HEK293 (cell line): ENCODE measurements around the gene KLK6.

ENCODE experiments used
- EGR2 ChIP-seq: fragments of 450-650 bp; formaldehyde crosslinking; IDR thresholded peaks from 2 replicates; pipeline ENCODE4 v1.5.1; 2016; ENCODE audit warnings: low read depth, missing biosample characterization, missing genetic modification characterization
- FEZF1 ChIP-seq: fragments of 450-650 bp; formaldehyde crosslinking; IDR thresholded peaks from 2 replicates; pipeline ENCODE4 v1.5.1; 2016; ENCODE audit warnings: missing biosample characterization, missing genetic modification characterization
- GLI2 ChIP-seq: fragments of 450-650 bp; formaldehyde crosslinking; IDR thresholded peaks from 2 replicates; pipeline ENCODE4; 2017; ENCODE audit warnings: missing biosample characterization, missing genetic modification characterization, low read depth, borderline replicate concordance
- GLIS1 ChIP-seq: fragments of 450-650 bp; formaldehyde crosslinking; IDR thresholded peaks from 2 replicates; pipeline ENCODE4 v1.5.1; 2016; ENCODE audit warnings: missing biosample characterization, missing genetic modification characterization
- KLF7 ChIP-seq: fragments of 450-650 bp; formaldehyde crosslinking; IDR thresholded peaks from 2 replicates; pipeline ENCODE4 v1.5.1; 2016; ENCODE audit warnings: missing biosample characterization, missing genetic modification characterization, borderline replicate concordance
- KLF8 ChIP-seq: fragments of 450-650 bp; formaldehyde crosslinking; IDR thresholded peaks from 2 replicates; pipeline ENCODE4 v1.5.1; 2016; ENCODE audit warnings: missing biosample characterization, missing genetic modification characterization
- SCRT1 ChIP-seq: fragments of 450-650 bp; formaldehyde crosslinking; IDR thresholded peaks from 2 replicates; pipeline ENCODE4 v1.5.1; 2016; ENCODE audit warnings: missing biosample characterization, missing genetic modification characterization, borderline replicate concordance
- SP7 ChIP-seq: fragments of 450-650 bp; formaldehyde crosslinking; IDR thresholded peaks from 2 replicates; pipeline ENCODE4 v1.5.1; 2016; ENCODE audit warnings: missing biosample characterization, missing genetic modification characterization
- ZBTB20 ChIP-seq: fragments of 450-650 bp; formaldehyde crosslinking; IDR thresholded peaks from 2 replicates; pipeline ENCODE4 v1.5.1; 2016; ENCODE audit warnings: missing biosample characterization, missing genetic modification characterization
- ZBTB8A ChIP-seq: fragments of 450-650 bp; formaldehyde crosslinking; IDR thresholded peaks from 2 replicates; pipeline ENCODE4 v1.5.1; 2016; ENCODE audit warnings: missing biosample characterization, missing genetic modification characterization
- ZEB2 ChIP-seq: fragments of 450-650 bp; formaldehyde crosslinking; IDR thresholded peaks from 2 replicates; pipeline ENCODE4 v1.5.1; 2016; ENCODE audit warnings: missing biosample characterization, missing genetic modification characterization
- ZFP41 ChIP-seq: fragments of 450-650 bp; formaldehyde crosslinking; IDR thresholded peaks from 2 replicates; pipeline ENCODE4 v1.5.1; 2016; ENCODE audit warnings: missing biosample characterization, missing genetic modification characterization, borderline replicate concordance
- ZFP69B ChIP-seq: fragments of 450-650 bp; formaldehyde crosslinking; IDR thresholded peaks from 2 replicates; pipeline ENCODE4 v1.5.1; 2016; ENCODE audit warnings: missing biosample characterization, missing genetic modification characterization
- ZNF132 ChIP-seq: fragments of 450-650 bp; formaldehyde crosslinking; IDR thresholded peaks from 2 replicates; pipeline ENCODE4 v1.5.1; 2017; ENCODE audit warnings: missing biosample characterization, missing genetic modification characterization, borderline replicate concordance
- ZNF211 ChIP-seq: fragments of 450-650 bp; formaldehyde crosslinking; IDR thresholded peaks from 2 replicates; pipeline ENCODE4 v1.5.1; 2016; ENCODE audit warnings: low read depth, missing biosample characterization, missing genetic modification characterization
- ZNF239 ChIP-seq: fragments of 450-650 bp; formaldehyde crosslinking; IDR thresholded peaks from 2 replicates; pipeline ENCODE4 v1.5.1; 2016; ENCODE audit warnings: missing biosample characterization, missing genetic modification characterization
- ZNF266 ChIP-seq: fragments of 450-650 bp; formaldehyde crosslinking; IDR thresholded peaks from 2 replicates; pipeline ENCODE4 v1.5.1; 2016; ENCODE audit warnings: missing biosample characterization, missing genetic modification characterization, low read depth
- ZNF302 ChIP-seq: fragments of 450-650 bp; formaldehyde crosslinking; IDR thresholded peaks from 2 replicates; pipeline ENCODE4 v1.5.1; 2016; ENCODE audit warnings: missing biosample characterization, missing genetic modification characterization, low read depth
- ZNF350 ChIP-seq: fragments of 450-650 bp; formaldehyde crosslinking; IDR thresholded peaks from 2 replicates; pipeline ENCODE4 v1.5.0; 2017; ENCODE audit warnings: missing biosample characterization, mild to moderate bottlenecking, missing genetic modification characterization
- ZNF354C ChIP-seq: fragments of 450-650 bp; formaldehyde crosslinking; IDR thresholded peaks from 2 replicates; pipeline ENCODE4 v1.5.1; 2016; ENCODE audit warnings: missing biosample characterization, missing genetic modification characterization, low read depth, borderline replicate concordance
- ZNF433 ChIP-seq: fragments of 450-650 bp; formaldehyde crosslinking; IDR thresholded peaks from 2 replicates; pipeline ENCODE4 v1.5.1; 2016; ENCODE audit warnings: missing biosample characterization, missing genetic modification characterization, low read depth
- ZNF521 ChIP-seq: fragments of 450-650 bp; formaldehyde crosslinking; IDR thresholded peaks from 2 replicates; pipeline ENCODE4 v1.5.1; 2017; ENCODE audit warnings: missing biosample characterization, mild to moderate bottlenecking, missing genetic modification characterization
- ZNF707 ChIP-seq: fragments of 450-650 bp; formaldehyde crosslinking; IDR thresholded peaks from 2 replicates; pipeline ENCODE4 v1.5.1; 2016; ENCODE audit warnings: missing biosample characterization, missing genetic modification characterization
- ZNF777 ChIP-seq: fragments of 450-650 bp; formaldehyde crosslinking; IDR thresholded peaks from 2 replicates; pipeline ENCODE4 v1.5.1; 2017; ENCODE audit warnings: missing biosample characterization, missing genetic modification characterization, borderline replicate concordance
- ZNF791 ChIP-seq: fragments of 450-650 bp; formaldehyde crosslinking; IDR thresholded peaks from 2 replicates; pipeline ENCODE4 v1.5.1; 2016; ENCODE audit warnings: missing biosample characterization, missing genetic modification characterization
- ZSCAN23 ChIP-seq: fragments of 450-650 bp; formaldehyde crosslinking; IDR thresholded peaks from 2 replicates; pipeline ENCODE4 v1.5.1; 2016; ENCODE audit warnings: missing biosample characterization, missing genetic modification characterization
- TF ChIP-seq, protein P1 (sequence below): fragments of 450-650 bp; formaldehyde crosslinking; IDR thresholded peaks from 2 replicates; pipeline ENCODE4 v1.5.1; 2017; ENCODE audit warnings: missing biosample characterization, missing genetic modification characterization
- TF ChIP-seq, protein P2 (sequence below): fragments of 450-650 bp; formaldehyde crosslinking; IDR thresholded peaks from 2 replicates; pipeline ENCODE4 v1.5.1; 2016; ENCODE audit warnings: missing biosample characterization, missing genetic modification characterization
- TF ChIP-seq, protein P3 (sequence below): fragments of 450-650 bp; formaldehyde crosslinking; IDR thresholded peaks from 2 replicates; pipeline ENCODE4 v1.5.1; 2016; ENCODE audit warnings: missing biosample characterization, missing genetic modification characterization
- TF ChIP-seq, protein P4 (sequence below): fragments of 450-650 bp; IDR thresholded peaks from 2 replicates; pipeline ENCODE4 v1.5.1; 2018; ENCODE audit warnings: missing biosample characterization, missing genetic modification characterization
- TF ChIP-seq, protein P5 (sequence below): fragments of 450-650 bp; formaldehyde crosslinking; IDR thresholded peaks from 2 replicates; pipeline ENCODE4 v1.5.1; 2016; ENCODE audit warnings: missing biosample characterization, missing genetic modification characterization

KLK6 gene

DNA sequence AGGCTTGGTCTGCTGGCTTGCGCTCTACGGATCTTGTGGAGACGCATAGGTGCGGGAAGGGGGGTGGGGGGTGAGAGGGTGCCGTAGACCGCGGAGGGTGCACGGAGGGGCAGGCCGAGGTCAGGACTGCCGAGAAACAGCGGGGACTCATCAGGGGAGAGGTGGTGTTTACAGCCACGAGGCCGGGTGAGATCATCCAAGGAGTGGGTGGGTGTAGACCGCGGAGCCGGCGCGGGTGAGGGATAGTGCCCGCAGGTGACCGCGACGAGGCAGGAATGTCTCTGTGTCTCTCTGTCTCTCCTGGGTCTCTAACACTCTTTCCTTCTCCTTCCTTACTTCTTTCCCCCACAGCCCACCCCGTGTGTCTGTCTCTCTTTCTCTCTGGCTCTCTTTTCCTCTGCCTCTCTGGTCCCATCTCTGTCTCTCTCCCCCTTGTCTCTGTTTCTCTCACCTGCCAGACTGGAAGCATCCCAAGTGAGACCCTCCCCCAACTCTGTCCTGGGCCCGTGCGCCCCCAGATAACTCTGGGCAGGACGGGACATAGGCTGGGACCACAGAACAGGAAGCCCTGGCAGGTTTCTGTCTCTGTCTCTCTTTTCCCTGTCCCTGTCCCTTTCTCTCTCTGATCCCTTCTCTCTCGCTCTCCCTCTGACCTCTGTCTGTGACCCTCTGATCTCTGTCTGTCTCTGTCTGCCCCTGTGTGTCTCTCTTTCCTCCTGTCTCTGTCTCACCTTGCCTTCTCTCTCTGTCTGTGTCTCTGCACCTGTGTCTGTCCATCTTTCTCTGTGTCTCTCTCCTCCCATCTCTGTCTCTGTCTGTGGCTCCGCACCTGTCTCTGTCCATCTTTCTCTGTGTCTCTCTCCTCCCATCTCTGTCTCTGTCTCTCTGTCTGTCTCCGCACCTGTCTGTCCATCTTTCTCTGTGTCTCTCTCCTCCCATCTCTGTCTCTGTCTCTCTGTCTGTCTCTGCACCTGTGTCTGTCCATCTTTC is 56.4 kb downstream of the KLK6 start (continued):
- no peak for TF ChIP-seq ZBTB20 (tag by site-specific recombination)
- no peak for TF ChIP-seq SCRT1
- TF ChIP-seq KLF8 (tag by site-specific recombination), result no peak; the same call in none of the 2 replicates
- TF ChIP-seq GLIS1 (tag by site-specific recombination), result peak; percentile 83
- TF ChIP-seq, protein P1, sequence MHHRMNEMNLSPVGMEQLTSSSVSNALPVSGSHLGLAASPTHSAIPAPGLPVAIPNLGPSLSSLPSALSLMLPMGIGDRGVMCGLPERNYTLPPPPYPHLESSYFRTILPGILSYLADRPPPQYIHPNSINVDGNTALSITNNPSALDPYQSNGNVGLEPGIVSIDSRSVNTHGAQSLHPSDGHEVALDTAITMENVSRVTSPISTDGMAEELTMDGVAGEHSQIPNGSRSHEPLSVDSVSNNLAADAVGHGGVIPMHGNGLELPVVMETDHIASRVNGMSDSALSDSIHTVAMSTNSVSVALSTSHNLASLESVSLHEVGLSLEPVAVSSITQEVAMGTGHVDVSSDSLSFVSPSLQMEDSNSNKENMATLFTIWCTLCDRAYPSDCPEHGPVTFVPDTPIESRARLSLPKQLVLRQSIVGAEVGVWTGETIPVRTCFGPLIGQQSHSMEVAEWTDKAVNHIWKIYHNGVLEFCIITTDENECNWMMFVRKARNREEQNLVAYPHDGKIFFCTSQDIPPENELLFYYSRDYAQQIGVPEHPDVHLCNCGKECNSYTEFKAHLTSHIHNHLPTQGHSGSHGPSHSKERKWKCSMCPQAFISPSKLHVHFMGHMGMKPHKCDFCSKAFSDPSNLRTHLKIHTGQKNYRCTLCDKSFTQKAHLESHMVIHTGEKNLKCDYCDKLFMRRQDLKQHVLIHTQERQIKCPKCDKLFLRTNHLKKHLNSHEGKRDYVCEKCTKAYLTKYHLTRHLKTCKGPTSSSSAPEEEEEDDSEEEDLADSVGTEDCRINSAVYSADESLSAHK, result no peak
- TF ChIP-seq, protein P2, sequence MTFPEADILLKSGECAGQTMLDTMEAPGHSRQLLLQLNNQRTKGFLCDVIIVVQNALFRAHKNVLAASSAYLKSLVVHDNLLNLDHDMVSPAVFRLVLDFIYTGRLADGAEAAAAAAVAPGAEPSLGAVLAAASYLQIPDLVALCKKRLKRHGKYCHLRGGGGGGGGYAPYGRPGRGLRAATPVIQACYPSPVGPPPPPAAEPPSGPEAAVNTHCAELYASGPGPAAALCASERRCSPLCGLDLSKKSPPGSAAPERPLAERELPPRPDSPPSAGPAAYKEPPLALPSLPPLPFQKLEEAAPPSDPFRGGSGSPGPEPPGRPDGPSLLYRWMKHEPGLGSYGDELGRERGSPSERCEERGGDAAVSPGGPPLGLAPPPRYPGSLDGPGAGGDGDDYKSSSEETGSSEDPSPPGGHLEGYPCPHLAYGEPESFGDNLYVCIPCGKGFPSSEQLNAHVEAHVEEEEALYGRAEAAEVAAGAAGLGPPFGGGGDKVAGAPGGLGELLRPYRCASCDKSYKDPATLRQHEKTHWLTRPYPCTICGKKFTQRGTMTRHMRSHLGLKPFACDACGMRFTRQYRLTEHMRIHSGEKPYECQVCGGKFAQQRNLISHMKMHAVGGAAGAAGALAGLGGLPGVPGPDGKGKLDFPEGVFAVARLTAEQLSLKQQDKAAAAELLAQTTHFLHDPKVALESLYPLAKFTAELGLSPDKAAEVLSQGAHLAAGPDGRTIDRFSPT (tag by site-specific recombination), result peak; percentile 96
- no peak for TF ChIP-seq ZFP41 (tag by site-specific recombination)
- TF ChIP-seq, protein P3, sequence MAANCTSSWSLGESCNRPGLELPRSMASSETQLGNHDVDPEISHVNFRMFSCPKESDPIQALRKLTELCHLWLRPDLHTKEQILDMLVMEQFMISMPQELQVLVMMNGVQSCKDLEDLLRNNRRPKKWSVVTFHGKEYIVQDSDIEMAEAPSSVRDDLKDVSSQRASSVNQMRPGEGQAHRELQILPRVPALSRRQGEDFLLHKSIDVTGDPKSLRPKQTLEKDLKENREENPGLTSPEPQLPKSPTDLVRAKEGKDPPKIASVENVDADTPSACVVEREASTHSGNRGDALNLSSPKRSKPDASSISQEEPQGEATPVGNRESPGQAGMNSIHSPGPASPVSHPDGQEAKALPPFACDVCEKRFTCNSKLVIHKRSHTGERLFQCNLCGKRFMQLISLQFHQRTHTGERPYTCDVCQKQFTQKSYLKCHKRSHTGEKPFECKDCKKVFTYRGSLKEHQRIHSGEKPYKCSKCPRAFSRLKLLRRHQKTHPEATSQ (tag by site-specific recombination), result no peak
- no peak for TF ChIP-seq ZNF302
- peak; percentile 80 for TF ChIP-seq SP7 (tag by site-specific recombination)
- TF ChIP-seq, protein P4, sequence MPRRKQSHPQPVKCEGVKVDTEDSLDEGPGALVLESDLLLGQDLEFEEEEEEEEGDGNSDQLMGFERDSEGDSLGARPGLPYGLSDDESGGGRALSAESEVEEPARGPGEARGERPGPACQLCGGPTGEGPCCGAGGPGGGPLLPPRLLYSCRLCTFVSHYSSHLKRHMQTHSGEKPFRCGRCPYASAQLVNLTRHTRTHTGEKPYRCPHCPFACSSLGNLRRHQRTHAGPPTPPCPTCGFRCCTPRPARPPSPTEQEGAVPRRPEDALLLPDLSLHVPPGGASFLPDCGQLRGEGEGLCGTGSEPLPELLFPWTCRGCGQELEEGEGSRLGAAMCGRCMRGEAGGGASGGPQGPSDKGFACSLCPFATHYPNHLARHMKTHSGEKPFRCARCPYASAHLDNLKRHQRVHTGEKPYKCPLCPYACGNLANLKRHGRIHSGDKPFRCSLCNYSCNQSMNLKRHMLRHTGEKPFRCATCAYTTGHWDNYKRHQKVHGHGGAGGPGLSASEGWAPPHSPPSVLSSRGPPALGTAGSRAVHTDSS (tag by site-specific recombination), result no peak
- no peak for TF ChIP-seq ZNF211 (tag by site-specific recombination)
- no peak for TF ChIP-seq ZNF791 (tag by site-specific recombination)
- no peak for TF ChIP-seq GLI2
- TF ChIP-seq ZEB2 (tag by site-specific recombination), result peak; percentile 67; the same call in 1 of the 2 replicates
- TF ChIP-seq ZNF521, result no peak
- TF ChIP-seq ZNF350, result no peak
- TF ChIP-seq ZNF266 (tag by site-specific recombination), result no peak
- TF ChIP-seq ZNF777 (tag by site-specific recombination), result peak; percentile 10; the same call in 1 of the 2 replicates
- TF ChIP-seq, protein P5, sequence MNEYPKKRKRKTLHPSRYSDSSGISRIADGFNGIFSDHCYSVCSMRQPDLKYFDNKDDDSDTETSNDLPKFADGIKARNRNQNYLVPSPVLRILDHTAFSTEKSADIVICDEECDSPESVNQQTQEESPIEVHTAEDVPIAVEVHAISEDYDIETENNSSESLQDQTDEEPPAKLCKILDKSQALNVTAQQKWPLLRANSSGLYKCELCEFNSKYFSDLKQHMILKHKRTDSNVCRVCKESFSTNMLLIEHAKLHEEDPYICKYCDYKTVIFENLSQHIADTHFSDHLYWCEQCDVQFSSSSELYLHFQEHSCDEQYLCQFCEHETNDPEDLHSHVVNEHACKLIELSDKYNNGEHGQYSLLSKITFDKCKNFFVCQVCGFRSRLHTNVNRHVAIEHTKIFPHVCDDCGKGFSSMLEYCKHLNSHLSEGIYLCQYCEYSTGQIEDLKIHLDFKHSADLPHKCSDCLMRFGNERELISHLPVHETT (tag by site-specific recombination), result peak; percentile 41; the same call in 1 of the 2 replicates
- no peak; the same call in 1 of the 2 replicates for TF ChIP-seq ZSCAN23 (tag by site-specific recombination)
- TF ChIP-seq ZNF433 (tag by site-specific recombination), result no peak
- TF ChIP-seq ZNF239 (tag by site-specific recombination), result no peak
- TF ChIP-seq ZNF132 (tag by site-specific recombination), result no peak
- no peak for TF ChIP-seq ZNF354C (tag by site-specific recombination)
- no peak for TF ChIP-seq ZNF707 (tag by site-specific recombination)
- TF ChIP-seq ZBTB8A (tag by site-specific recombination), result no peak
- TF ChIP-seq FEZF1 (tag by site-specific recombination), result no peak
- 0 out of 2 replicates have a peak, but pooled peaks have one; percentile 32 for TF ChIP-seq ZFP69B (tag by site-specific recombination)
- TF ChIP-seq EGR2 (tag by site-specific recombination), result peak; percentile 85
- no peak for TF ChIP-seq KLF7
